Activated naive CD4-positive, alpha-beta T cell treated with anti-CD3 and anti-CD28 coated beads, Interleukin-2, amount 50 U/mL, for 72 hours (primary cell): ENCODE data around the gene GPC6. TPM values are rescaled to one million over a fixed set of nuclear protein-coding genes. Genes with fewer than 3 reads are reported as not detected.

Source experiments
- ATAC-seq, 2 donors: fragments of 150-1000 bp; cut with Tn5 transposase; 2 replicates each; pipeline ENCODE4 v1.10.0; 2021; ENCODE audit warnings: mild to moderate bottlenecking in 2 of 2, moderate library complexity in 2 of 2
- DNase-seq, 2 donors: peaks; one replicate each; pipeline ENCODE4 v3.0.0; 2021 to 2022; ENCODE audit warnings: low spot score in 2 of 2
- H3K27ac Mint-ChIP-seq, 2 donors: one replicate each; pipeline ENCODE4 v1.8.0; 2022; ENCODE audit warnings: mild to moderate bottlenecking in 2 of 2, mixed read lengths in 2 of 2
- H3K36me3 Mint-ChIP-seq, 2 donors: one replicate each; pipeline ENCODE4 v1.8.0; 2022; ENCODE audit warnings: mixed read lengths in 2 of 2
- H3K9me3 Mint-ChIP-seq, 2 donors: one replicate each; pipeline ENCODE4 v1.8.0; 2022; ENCODE audit warnings: mixed read lengths in 2 of 2
- total RNA-seq, 2 donors: library from RNA; stranded (reverse); gene quantifications; one replicate each; pipeline ENCODE4 v1.2.3, GENCODE V29; 2022

Gene GPC6
- total RNA-seq, 2 donors from 2014 or later: not detected

GRCh38 chr13:94382960-94383359 lies 1156.4 kb downstream of the GPC6 start:
- DNase-seq (no peak), ATAC-seq (no peak)
- Mint-ChIP-seq H3K36me3 (no peaks in the 10 kb centered on the region), H3K9me3 (no peaks in the 10 kb centered on the region), H3K27ac (no peak overlapping the region)

- Mint-ChIP-seq H3K9me3 (no peaks in the 10 kb centered on the region), H3K27ac (no peak overlapping the region), H3K36me3 (no peaks in the 10 kb centered on the region)
- no peak for ATAC-seq
- DNase-seq: no peak
Measured at GRCh38 chr13:94384231-94384905, 1157.8 kb downstream of the GPC6 start.

GRCh38 chr13:94387047-94387446 lies 1160.4 kb downstream of the GPC6 start:
- Mint-ChIP-seq H3K9me3 (no peaks in the 10 kb centered on the region), H3K27ac (no peak overlapping the region), H3K36me3 (no peaks in the 10 kb centered on the region)
- ATAC-seq (no peak), DNase-seq (no peak)

- Mint-ChIP-seq H3K9me3 (no peaks in the 10 kb centered on the region), H3K36me3 (no peaks in the 10 kb centered on the region), H3K27ac (no peak overlapping the region)
- no peak for ATAC-seq
- no peak for DNase-seq
Measured at GRCh38 chr13:94389604-94390351, 1163.2 kb downstream of the GPC6 start.

- ATAC-seq: no peak
- Mint-ChIP-seq H3K36me3 (no peaks in the 10 kb centered on the region), H3K27ac (no peak overlapping the region), H3K9me3 (no peaks in the 10 kb centered on the region)
- no peak for DNase-seq
Measured at GRCh38 chr13:94390881-94391280, 1164.3 kb downstream of the GPC6 start.

GRCh38 chr13:94394723-94395122 lies 1168.1 kb downstream of the GPC6 start:
- Mint-ChIP-seq H3K9me3 (peaks cover 0 to 9% of the 10 kb centered on the region in 2 donors), H3K36me3 (no peaks in the 10 kb centered on the region), H3K27ac (no peak overlapping the region)
- ATAC-seq (no peak), DNase-seq (no peak)

- H3K36me3 Mint-ChIP-seq: no peaks in the 10 kb centered on the region
- no peak for ATAC-seq
- H3K27ac Mint-ChIP-seq: no peak overlapping the region
- H3K9me3 Mint-ChIP-seq: peaks cover 0 to 9% of the 10 kb centered on the region in 2 donors
- no peak for DNase-seq
Measured at GRCh38 chr13:94395860-94396259, 1169.3 kb downstream of the GPC6 start.

GRCh38 chr13:94399812-94400211 lies 1173.2 kb downstream of the GPC6 start:
- H3K36me3 Mint-ChIP-seq: no peaks in the 10 kb centered on the region
- no peak for DNase-seq
- no peak for ATAC-seq
- peaks cover 0 to 9% of the 10 kb centered on the region in 2 donors for H3K9me3 Mint-ChIP-seq
- no peak overlapping the region for H3K27ac Mint-ChIP-seq

GRCh38 chr13:94400874-94401273 lies 1174.3 kb downstream of the GPC6 start:
- no peaks in the 10 kb centered on the region for H3K36me3 Mint-ChIP-seq
- H3K27ac Mint-ChIP-seq: no peak overlapping the region
- DNase-seq: no peak
- peaks cover 0 to 9% of the 10 kb centered on the region in 2 donors for H3K9me3 Mint-ChIP-seq
- no peak for ATAC-seq

- no peak for ATAC-seq
- DNase-seq: no peak
- Mint-ChIP-seq H3K9me3 (peaks cover 4 to 6% of the 10 kb centered on the region in 2 donors), H3K27ac (peak overlapping the region in 1 of 2 donors; percentile 88), H3K36me3 (no peaks in the 10 kb centered on the region)
Measured at GRCh38 chr13:94408314-94409036, 1181.9 kb downstream of the GPC6 start.

GRCh38 chr13:94411747-94412146 lies 1185.1 kb downstream of the GPC6 start:
- Mint-ChIP-seq H3K27ac (no peak overlapping the region), H3K36me3 (peaks cover 0 to 1% of the 10 kb centered on the region in 2 donors), H3K9me3 (peaks cover 4 to 11% of the 10 kb centered on the region in 2 donors)
- ATAC-seq: peak; percentile 65 to 70
- DNase-seq: no peak

- DNase-seq (no peak), ATAC-seq (no peak)
- H3K9me3 Mint-ChIP-seq: peaks cover 7 to 11% of the 10 kb centered on the region in 2 donors
- no peak overlapping the region for H3K27ac Mint-ChIP-seq
- H3K36me3 Mint-ChIP-seq: peaks cover 0 to 13% of the 10 kb centered on the region in 2 donors
Measured at GRCh38 chr13:94412870-94413597, 1186.4 kb downstream of the GPC6 start.

GRCh38 chr13:94413598-94413944 lies 1187.0 kb downstream of the GPC6 start:
- H3K36me3 Mint-ChIP-seq: peaks cover 2 to 13% of the 10 kb centered on the region in 2 donors
- ATAC-seq: no peak

GRCh38 chr13:94414141-94414540 lies 1187.5 kb downstream of the GPC6 start:
- no peak for DNase-seq
- Mint-ChIP-seq H3K36me3 (peaks cover 7 to 13% of the 10 kb centered on the region in 2 donors), H3K27ac (no peak overlapping the region), H3K9me3 (peaks cover 4 to 5% of the 10 kb centered on the region in 2 donors)
- ATAC-seq: no peak

More at GRCh38 chr13:94413598-94413944, 1187.0 kb downstream of the GPC6 start:
- no peak for DNase-seq
- Mint-ChIP-seq H3K27ac (no peak overlapping the region), H3K9me3 (peaks cover 7 to 10% of the 10 kb centered on the region in 2 donors)

GRCh38 chr13:94414708-94415107 lies 1188.1 kb downstream of the GPC6 start:
- H3K36me3 Mint-ChIP-seq: peaks cover 9 to 14% of the 10 kb centered on the region in 2 donors
- ATAC-seq: no peak
- peaks cover 4 to 5% of the 10 kb centered on the region in 2 donors for H3K9me3 Mint-ChIP-seq
- no peak overlapping the region for H3K27ac Mint-ChIP-seq
- no peak for DNase-seq

GRCh38 chr13:94415500-94416237 lies 1189.1 kb downstream of the GPC6 start:
- peaks cover 16 to 23% of the 10 kb centered on the region in 2 donors for H3K36me3 Mint-ChIP-seq
- no peak overlapping the region for H3K27ac Mint-ChIP-seq

More at GRCh38 chr13:94415500-94416237, 1189.1 kb downstream of the GPC6 start:
- H3K9me3 Mint-ChIP-seq: peaks cover 8 to 12% of the 10 kb centered on the region in 2 donors
- DNase-seq: no peak
- no peak for ATAC-seq
